ENCODE results near the gene SNRNP25.

GRCh38 chr16:89391-90302 is 36.0 kb downstream of the SNRNP25 start:
- TF ChIP-seq, protein P1, sequence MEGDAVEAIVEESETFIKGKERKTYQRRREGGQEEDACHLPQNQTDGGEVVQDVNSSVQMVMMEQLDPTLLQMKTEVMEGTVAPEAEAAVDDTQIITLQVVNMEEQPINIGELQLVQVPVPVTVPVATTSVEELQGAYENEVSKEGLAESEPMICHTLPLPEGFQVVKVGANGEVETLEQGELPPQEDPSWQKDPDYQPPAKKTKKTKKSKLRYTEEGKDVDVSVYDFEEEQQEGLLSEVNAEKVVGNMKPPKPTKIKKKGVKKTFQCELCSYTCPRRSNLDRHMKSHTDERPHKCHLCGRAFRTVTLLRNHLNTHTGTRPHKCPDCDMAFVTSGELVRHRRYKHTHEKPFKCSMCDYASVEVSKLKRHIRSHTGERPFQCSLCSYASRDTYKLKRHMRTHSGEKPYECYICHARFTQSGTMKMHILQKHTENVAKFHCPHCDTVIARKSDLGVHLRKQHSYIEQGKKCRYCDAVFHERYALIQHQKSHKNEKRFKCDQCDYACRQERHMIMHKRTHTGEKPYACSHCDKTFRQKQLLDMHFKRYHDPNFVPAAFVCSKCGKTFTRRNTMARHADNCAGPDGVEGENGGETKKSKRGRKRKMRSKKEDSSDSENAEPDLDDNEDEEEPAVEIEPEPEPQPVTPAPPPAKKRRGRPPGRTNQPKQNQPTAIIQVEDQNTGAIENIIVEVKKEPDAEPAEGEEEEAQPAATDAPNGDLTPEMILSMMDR (IDR thresholded peaks at IDR 0.05), result no peak
- no peak for TF ChIP-seq ZFX (IDR thresholded peaks at IDR 0.05; ENCODE audit: borderline replicate concordance)

Measured in 22Rv1 (cell line).